IMR-90 (cell line): ENCODE results near the gene PTPMT1. TPM values are rescaled to one million over a fixed set of nuclear protein-coding genes. Genes with fewer than 3 reads are reported as not detected.

Source experiments
- ATAC-seq: fragments of 200-7000 bp; cut with Tn5 transposase; 2 replicates; pipeline ENCODE4 v1.9.1; 2020; ENCODE audit warnings: low read depth, mild to moderate bottlenecking, moderate library complexity
- BruUV-seq: library from RNA; stranded (reverse); fragments of 400-500 nt; replicated peaks from 2 replicates; lab custom pipeline; 2021; lab: Mats Ljungman, UMichigan
- CTCF ChIA-PET: fragments of 300-600 bp; formaldehyde crosslinking; extraction: SDS; loops from one replicate; lab custom pipeline; 2021; ENCODE audit warnings: antibody characterized with exemption; lab: Yijun Ruan, JAX
- POLR2A ChIA-PET: fragments of 300-600 bp; sonication (Branson Sonifier 250); formaldehyde crosslinking; loops from one replicate; lab custom pipeline; 2022; ENCODE audit warnings: antibody characterized with exemption; ENCODE audit not compliant: unreplicated experiment; lab: Charles Lee
- DNase-seq: peaks from one replicate; pipeline ENCODE4 v3.0.0; 2013
- H2AFZ ChIP-seq: replicated peaks from 2 replicates; pipeline ENCODE3; 2013; ENCODE audit warnings: low read length, mild to moderate bottlenecking; ENCODE audit not compliant: poor library complexity
- H2AK5ac ChIP-seq: 2 replicates; pipeline ENCODE4 v1.6.1; 2013; ENCODE audit warnings: low read depth, low read length, inconsistent platforms
- H2AK9ac ChIP-seq: replicated peaks from 2 replicates; pipeline ENCODE3; 2013; ENCODE audit warnings: mild to moderate bottlenecking, low read depth, low read length, moderate library complexity; ENCODE audit not compliant: poor library complexity
- H2BK120ac ChIP-seq: 2 replicates; pipeline ENCODE4 v1.6.1; 2013; ENCODE audit warnings: low read depth, low read length, inconsistent platforms
- H2BK15ac ChIP-seq: 3 replicates; pipeline ENCODE4 v1.6.1; 2013; ENCODE audit warnings: low read depth, low read length, inconsistent platforms
- H2BK20ac ChIP-seq: 2 replicates; pipeline ENCODE4 v1.6.1; 2013; ENCODE audit warnings: low read depth, mild to moderate bottlenecking, inconsistent platforms, low read length, moderate library complexity
- H2BK5ac ChIP-seq: 2 replicates; pipeline ENCODE4 v1.6.1; 2013; ENCODE audit warnings: mild to moderate bottlenecking, low read depth, low read length, inconsistent platforms; ENCODE audit not compliant: poor library complexity, severe bottlenecking
- H3K14ac ChIP-seq: replicated peaks from 2 replicates; pipeline ENCODE4 v1.6.1; 2013; ENCODE audit warnings: low read depth, low read length, inconsistent platforms
- H3K18ac ChIP-seq: 2 replicates; pipeline ENCODE4 v1.6.1; 2013; ENCODE audit warnings: low read depth, low read length, control low read depth
- H3K23ac ChIP-seq: 2 replicates; pipeline ENCODE4 v1.6.1; 2013; ENCODE audit warnings: low read depth, low read length, inconsistent platforms
- H3K27ac ChIP-seq: 2 replicates; pipeline ENCODE4 v1.5.1; 2013; ENCODE audit warnings: mild to moderate bottlenecking, control low read depth, low read length; ENCODE audit not compliant: insufficient read depth
- H3K27me3 ChIP-seq: 2 replicates; pipeline ENCODE4 v1.6.1; 2013; ENCODE audit warnings: low read length; ENCODE audit not compliant: control insufficient read depth, insufficient read depth
- H3K36me3 ChIP-seq: 2 replicates; pipeline ENCODE4 v1.6.1; 2013; ENCODE audit warnings: low read length, mixed read lengths; ENCODE audit not compliant: control insufficient read depth, insufficient read depth
- H3K4ac ChIP-seq: 2 replicates; pipeline ENCODE4 v1.6.1; 2013; ENCODE audit warnings: low read depth, low read length, inconsistent platforms
- H3K4me1 ChIP-seq: 2 replicates; pipeline ENCODE4 v1.6.1; 2013; ENCODE audit warnings: low read length, mixed read lengths; ENCODE audit not compliant: control insufficient read depth, insufficient read depth
- H3K4me2 ChIP-seq: 2 replicates; pipeline ENCODE4 v1.6.1; 2013; ENCODE audit warnings: low read depth, mild to moderate bottlenecking, control low read depth, low read length, moderate library complexity
- H3K4me3 ChIP-seq: 2 replicates; pipeline ENCODE4 v1.5.1; 2013; ENCODE audit warnings: low read depth, mild to moderate bottlenecking, control low read depth, low read length, moderate library complexity; ENCODE audit not compliant: insufficient read depth
- H3K56ac ChIP-seq: 2 replicates; pipeline ENCODE4 v1.6.1; 2013; ENCODE audit warnings: low read length, inconsistent platforms; ENCODE audit not compliant: insufficient read depth; ENCODE audit errors: extremely low read depth
- H3K79me1 ChIP-seq, 2 experiments: 2 replicates each; pipeline ENCODE4 v1.6.1; 2013; ENCODE audit warnings: low read length in 2 of 2, inconsistent platforms in 1 of 2, low read depth in 1 of 2
- H3K9ac ChIP-seq: 2 replicates; pipeline ENCODE4 v1.6.1; 2013; ENCODE audit warnings: low read depth, low read length, control low read depth
- H3K9me1 ChIP-seq: 2 replicates; pipeline ENCODE4 v1.6.1; 2013; ENCODE audit warnings: low read length, inconsistent platforms; ENCODE audit not compliant: insufficient read depth
- H3K9me3 ChIP-seq: 2 replicates; pipeline ENCODE4 v1.6.1; 2013; ENCODE audit warnings: low read length; ENCODE audit not compliant: control insufficient read depth, insufficient read depth
- H4K20me1 ChIP-seq: 2 replicates; pipeline ENCODE4 v1.6.1; 2013; ENCODE audit warnings: low read length, inconsistent platforms; ENCODE audit not compliant: insufficient read depth
- H4K5ac ChIP-seq: 2 replicates; pipeline ENCODE4 v1.6.1; 2013; ENCODE audit warnings: mild to moderate bottlenecking, low read depth, low read length, control low read depth
- H4K8ac ChIP-seq, 2 experiments: 2 replicates each; pipeline ENCODE4 v1.6.1; 2013; ENCODE audit warnings: low read depth in 2 of 2, low read length in 2 of 2, control low read depth in 1 of 2, inconsistent platforms in 1 of 2
- H4K91ac ChIP-seq: 2 replicates; pipeline ENCODE4 v1.6.1; 2013; ENCODE audit warnings: low read depth, low read length, inconsistent platforms; ENCODE audit not compliant: insufficient read depth
- BHLHE40 ChIP-seq: fragments of 150-350 bp; IDR thresholded peaks from 2 replicates; pipeline ENCODE4 v1.6.1; 2016; ENCODE audit warnings: mild to moderate bottlenecking, low read depth, low read length
- FOS ChIP-seq: fragments of 150-350 bp; IDR thresholded peaks from 2 replicates; pipeline ENCODE4 v1.6.1; 2016; ENCODE audit warnings: low read depth, low read length
- MAZ ChIP-seq: IDR thresholded peaks from 2 replicates; pipeline ENCODE4 v1.6.1; 2012; ENCODE audit warnings: low read depth, mild to moderate bottlenecking, low read length, improper control_type of control experiment, moderate library complexity, borderline replicate concordance
- RAD21 ChIP-seq: IDR thresholded peaks from 2 replicates; pipeline ENCODE4 v1.6.1; 2012; ENCODE audit warnings: low read length, improper control_type of control experiment
- WGBS, 2 experiments: methylation state at CpG; one replicate each; pipeline versions ENCODE4 v1.1.5 to v1.1.7; 2013; ENCODE audit warnings: missing lambda C conversion rate in 2 of 2; ENCODE audit not compliant: insufficient read length in 1 of 2; ENCODE audit errors: extremely low coverage in 2 of 2; 5-methylcytosine and 5-hydroxymethylcytosine counted together
- dilution Hi-C: fragments of 300-500 bp; cut with HindIII; formaldehyde crosslinking; loops from one replicate; pipeline ENCODE4 v1.14.3; 2018; ENCODE audit warnings: low sequenced_read_pairs; ENCODE audit not compliant: unreplicated experiment
- in situ Hi-C: fragments of 300-500 bp; cut with MboI; formaldehyde crosslinking; loops from 3 replicates; pipeline ENCODE4 v1.14.3; 2019; ENCODE audit warnings: low sequenced_read_pairs, inconsistent platforms, mixed read lengths
- intact Hi-C: fragments of 100-400 bp; cut with micrococcal nuclease; formaldehyde crosslinking; loops from 2 replicates; pipeline ENCODE4 v1.10.0; 2022
- polyA plus RNA-seq, 3 experiments: library from polyadenylated mRNA; depleted of rRNA; stranded (reverse); fragments of >200 nt; gene quantifications; 2 replicates each; pipeline ENCODE4 v1.2.3, GENCODE V29; 2012; ENCODE audit warnings: low replicate concordance in 1 of 3
- total RNA-seq: library from RNA; depleted of rRNA; stranded (reverse); fragments of >200 nt; gene quantifications from 2 replicates; pipeline ENCODE4 v1.2.3, GENCODE V29; 2012
- TF ChIP-seq, protein P1 (sequence below): fragments of 150-350 bp; IDR thresholded peaks from 2 replicates; pipeline ENCODE4 v1.6.1; 2017; ENCODE audit warnings: mild to moderate bottlenecking, antibody characterized with exemption, low read length, low read depth

The PTPMT1 gene
- total and polyA plus RNA-seq, 2 of the 4 experiments (the other 2 are of a cell fraction), result 51.6 to 55.0 TPM

DNA sequence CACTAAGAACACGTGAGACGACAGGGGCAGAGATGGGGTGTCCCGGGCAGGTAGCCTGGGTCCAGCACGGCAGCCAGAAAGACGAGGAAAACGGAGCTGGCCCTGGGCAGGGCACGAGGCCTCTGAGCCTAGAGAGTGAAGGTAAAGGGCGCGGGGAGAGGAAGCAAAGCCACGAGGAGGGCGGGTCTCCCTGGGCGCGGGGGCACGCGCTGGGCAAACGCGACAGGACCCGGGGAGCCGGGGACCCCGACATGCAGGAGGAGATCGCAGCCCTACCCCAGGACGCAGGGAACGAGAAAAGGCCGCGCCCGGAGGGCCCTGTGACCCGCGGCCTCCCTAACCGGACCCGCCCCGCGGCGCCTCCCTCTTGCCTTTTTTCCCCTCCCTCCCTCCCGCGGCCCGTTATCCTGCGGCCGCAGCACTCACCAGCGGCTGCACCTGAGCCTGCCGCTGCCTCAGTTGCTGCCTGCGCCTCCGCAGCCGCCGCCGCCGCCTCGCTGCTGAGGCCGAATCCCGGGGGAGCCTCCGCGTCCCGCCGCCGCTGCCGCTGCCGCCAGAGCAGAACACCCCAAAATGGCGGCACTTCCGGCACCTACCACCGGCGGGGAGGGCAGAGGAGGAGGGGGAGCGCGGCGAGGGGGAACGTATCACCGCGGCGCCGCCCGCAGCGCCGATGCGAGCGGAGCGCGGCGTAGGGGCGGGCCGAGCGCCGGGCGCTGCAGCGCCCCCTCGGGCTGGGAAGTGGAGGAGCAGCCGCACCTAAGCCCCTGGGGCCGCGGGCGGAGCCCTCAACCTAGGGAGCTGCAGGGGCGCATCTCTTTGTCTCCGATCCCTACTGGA lies 12.6 kb upstream of the PTPMT1 start, which contains the start of gene CELF1 (continued):
- TF ChIP-seq, protein P1, sequence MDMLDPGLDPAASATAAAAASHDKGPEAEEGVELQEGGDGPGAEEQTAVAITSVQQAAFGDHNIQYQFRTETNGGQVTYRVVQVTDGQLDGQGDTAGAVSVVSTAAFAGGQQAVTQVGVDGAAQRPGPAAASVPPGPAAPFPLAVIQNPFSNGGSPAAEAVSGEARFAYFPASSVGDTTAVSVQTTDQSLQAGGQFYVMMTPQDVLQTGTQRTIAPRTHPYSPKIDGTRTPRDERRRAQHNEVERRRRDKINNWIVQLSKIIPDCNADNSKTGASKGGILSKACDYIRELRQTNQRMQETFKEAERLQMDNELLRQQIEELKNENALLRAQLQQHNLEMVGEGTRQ, result no peak

DNA sequence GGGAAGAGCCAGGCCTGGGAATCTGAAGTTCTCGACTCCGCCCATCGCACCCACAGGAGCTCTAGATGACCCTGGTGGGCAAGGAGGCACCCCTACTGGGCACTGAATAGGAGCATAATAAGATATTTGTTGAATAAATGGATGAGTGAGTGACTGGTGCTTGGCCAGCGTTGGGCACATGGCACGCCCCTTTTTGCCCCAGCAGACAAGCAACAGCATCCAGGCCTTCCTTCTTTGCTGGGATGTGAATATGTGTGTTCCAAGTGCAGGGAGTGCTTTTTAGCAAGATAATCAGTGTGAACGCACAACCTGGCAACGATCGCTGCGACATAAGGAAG lies 12.0 kb upstream of the PTPMT1 start:
- H3K36me3 ChIP-seq, result no peaks in the 10 kb centered on the region
- ATAC-seq (peak; percentile 27), DNase-seq (no peak)
- BruUV-seq, result no TSS peak
- peak overlapping the region; percentile 27; the same call in 1 of the 2 replicates for H2BK20ac ChIP-seq
- H4K5ac ChIP-seq, result peak overlapping the region; percentile 69
- H2BK5ac ChIP-seq, result peak overlapping the region; percentile 14
- no peak overlapping the region; the same call in 1 of the 2 replicates for H3K18ac ChIP-seq
- H3K4me3 ChIP-seq, result peak overlapping the region; percentile 99
- ChIA-PET CTCF (interaction anchor here (0.6 to 1.2 kb wide), 3 partner anchors 9 to 60 kb away, joined by 3 to 4 read pairs (median 4); partner anchors contain the start of gene PTPMT1), POLR2A (interaction anchor here (0.5 to 0.7 kb wide), 2 partner anchors 33 to 54 kb away, joined by 3 to 5 read pairs; no protein-coding TSS in a partner anchor)
- H3K23ac ChIP-seq, result peak overlapping the region; percentile 72; the same call in 1 of the 2 replicates
- dilution Hi-C loops, result no loop called here
- peak overlapping the region; percentile 97 for H2AK9ac ChIP-seq
- peak overlapping the region; percentile 58 to 76; a peak in 3 of 4 replicates for H4K8ac ChIP-seq
- H3K14ac ChIP-seq, result peak overlapping the region; percentile 79
- in situ Hi-C loops, result no loop called here
- no peaks in the 10 kb centered on the region for H3K9me3 ChIP-seq
- H2BK120ac ChIP-seq, result peak overlapping the region; percentile 54; the same call in 1 of the 2 replicates
- peak overlapping the region; percentile 97 for H2AFZ ChIP-seq
- TF ChIP-seq RAD21 (no peak), MAZ (no peak), BHLHE40 (no peak), FOS (no peak)
- peak overlapping the region; percentile 72 for H4K91ac ChIP-seq
- peaks cover 3% of the 10 kb centered on the region for H3K4me1 ChIP-seq
- no peak overlapping the region for H2BK15ac ChIP-seq
- peaks cover 40% of the 10 kb centered on the region for H4K20me1 ChIP-seq
- peak overlapping the region; percentile 37 for H3K27ac ChIP-seq
- H3K9me1 ChIP-seq, result peaks cover 6% of the 10 kb centered on the region
- H3K56ac ChIP-seq, result peak overlapping the region; percentile 25; the same call in 1 of the 2 replicates
- H3K4ac ChIP-seq, result peak overlapping the region; percentile 66
- peak overlapping the region; percentile 74 for H3K4me2 ChIP-seq
- peaks cover 0 to 40% of the 10 kb centered on the region in 2 experiments; a peak in 2 of 4 replicates for H3K79me1 ChIP-seq
- no peaks in the 10 kb centered on the region for H3K27me3 ChIP-seq
- no CpG with 5 or more reads among the region's 9 CpGs for WGBS, 2 experiments
- peak overlapping the region; percentile 57 for H2AK5ac ChIP-seq
- intact Hi-C loops, result loop anchor here (1.0 kb wide), 1 partner anchor 54 kb away; no protein-coding TSS in a partner anchor
- peak overlapping the region; percentile 69 for H3K9ac ChIP-seq
